Measurements from ENCODE around the gene FILIP1L. TPM values are rescaled to one million over a fixed set of nuclear protein-coding genes. Genes with fewer than 3 reads are reported as not detected.

Gene FILIP1L
- total RNA-seq, 1 donor from 2014 or later = 33.4 TPM

GRCh38 chr3:99966662-99967416 lies 147.5 kb downstream of the FILIP1L start:
- H3K4me3 ChIP-seq (ENCODE audit: low read depth, low read length) = no peak overlapping the region
- DNase-seq (ENCODE audit: low read depth) = no peak
- no peak for TF ChIP-seq CTCF (conservative IDR thresholded peaks at IDR 0.05; ENCODE audit: low read depth, low read length)

GRCh38 chr3:99965681-99966408 lies 148.5 kb downstream of the FILIP1L start:
- no peak for TF ChIP-seq CTCF (conservative IDR thresholded peaks at IDR 0.05; ENCODE audit: low read depth, low read length)
- no peak overlapping the region for H3K4me3 ChIP-seq (ENCODE audit: low read depth, low read length)
- no peak for DNase-seq (ENCODE audit: low read depth)

- no peak for TF ChIP-seq CTCF (conservative IDR thresholded peaks at IDR 0.05; ENCODE audit: low read depth, low read length)
- no peak for DNase-seq (ENCODE audit: low read depth)
- H3K4me3 ChIP-seq (ENCODE audit: low read depth, low read length) = no peak overlapping the region
Observed at GRCh38 chr3:99965077-99965476, 149.2 kb downstream of the FILIP1L start.

GRCh38 chr3:99962703-99963102 lies 151.6 kb downstream of the FILIP1L start:
- no peak for TF ChIP-seq CTCF (conservative IDR thresholded peaks at IDR 0.05; ENCODE audit: low read depth, low read length)
- DNase-seq (ENCODE audit: low read depth) = no peak
- H3K4me3 ChIP-seq (ENCODE audit: low read depth, low read length) = no peak overlapping the region

GRCh38 chr3:99961756-99962515 lies 152.4 kb downstream of the FILIP1L start:
- H3K4me3 ChIP-seq (ENCODE audit: low read depth, low read length) = no peak overlapping the region
- DNase-seq (ENCODE audit: low read depth) = no peak
- TF ChIP-seq CTCF (conservative IDR thresholded peaks at IDR 0.05; ENCODE audit: low read depth, low read length) = no peak

- no peak for TF ChIP-seq CTCF (conservative IDR thresholded peaks at IDR 0.05; ENCODE audit: low read depth, low read length)
- H3K4me3 ChIP-seq (ENCODE audit: low read depth, low read length) = no peak overlapping the region
- DNase-seq (ENCODE audit: low read depth) = no peak
Observed at GRCh38 chr3:99960941-99961340, 153.4 kb downstream of the FILIP1L start.
